Prostate gland (tissue), 2 donors: Measurements from ENCODE around the gene SLC17A1.

Experiments used
- CTCF ChIP-seq, 4 experiments: fragments of 200-600 bp in 2 of 4; fragments of 450-650 bp in 2 of 4; sonication (generic) in 2 of 4; IDR thresholded peaks; 1 replicate in 3 of 4; 2 replicates in 1 of 4; pipeline ENCODE4 v1.5.1; 2016 to 2019; ENCODE audit warnings: antibody characterized with exemption in 4 of 4, mild to moderate bottlenecking in 2 of 4, moderate library complexity in 2 of 4
- POLR2A ChIP-seq: fragments of 450-650 bp; IDR thresholded peaks from one replicate; pipeline ENCODE4 v1.6.1; 2016; ENCODE audit warnings: antibody characterized with exemption, mild to moderate bottlenecking
- POLR2AphosphoS5 ChIP-seq: sonication (generic); formaldehyde crosslinking; IDR thresholded peaks from one replicate; pipeline ENCODE4 v1.6.1; 2017; ENCODE audit warnings: antibody characterized with exemption

DNA sequence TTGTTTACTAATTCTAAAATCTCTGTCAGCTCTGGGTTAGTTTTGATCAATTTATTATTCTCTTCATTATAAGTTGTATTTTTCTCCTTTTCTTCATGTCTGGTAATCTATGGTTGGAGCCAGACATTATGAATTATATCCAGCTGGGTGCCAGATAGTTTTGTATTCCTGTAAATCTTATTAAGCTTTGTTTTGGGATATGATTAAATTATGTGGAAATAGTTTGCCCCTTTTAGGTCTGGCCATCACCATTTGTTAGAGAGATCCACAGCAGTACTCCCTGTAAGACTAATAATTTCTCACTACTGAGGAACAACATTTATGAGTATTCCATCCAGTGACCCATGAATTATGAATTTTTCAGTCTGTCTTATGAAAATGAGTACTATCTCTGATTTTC is 20.9 kb upstream of the SLC17A1 start:
- TF ChIP-seq POLR2AphosphoS5 (no peak), CTCF (IDR thresholded peaks at IDR 0.05) (no peak), POLR2A (no peak)
